ENCODE results near the gene LIPJ. TPM values are rescaled to one million over a fixed set of nuclear protein-coding genes. Genes with fewer than 3 reads are reported as not detected.
A peak's percentile ranks its signal among the peaks of the same experiment; 100 is the strongest.

Gene LIPJ
- 0.08 TPM for total RNA-seq

GRCh38 chr10:88586462-88586861 is at the start of gene LIPJ:
TSS of gene LIPJ (plus strand) at chr10:88586762. CDS start at chr10:88590688, 3,926 bp downstream.
- DNase-seq (ENCODE audit: low spot score) (no peak), ATAC-seq (no peak)

GRCh38 chr10:88537322-88537721 is 49.2 kb upstream of the LIPJ start:
- DNase-seq (ENCODE audit: low spot score): no peak
- ATAC-seq: no peak

- ATAC-seq: peak; percentile 49
- DNase-seq (ENCODE audit: low spot score): no peak
Observed at GRCh38 chr10:88538048-88538447, 48.5 kb upstream of the LIPJ start.

- DNase-seq (ENCODE audit: low spot score) (no peak), ATAC-seq (peak; percentile 54)
Observed at GRCh38 chr10:88540351-88540750, 46.2 kb upstream of the LIPJ start.

GRCh38 chr10:88541116-88541626 is 45.4 kb upstream of the LIPJ start:
- DNase-seq (ENCODE audit: low spot score) (no peak), ATAC-seq (peak; percentile 76)

GRCh38 chr10:88542522-88542921 is 44.0 kb upstream of the LIPJ start:
- no peak for ATAC-seq
- no peak for DNase-seq (ENCODE audit: low spot score)

GRCh38 chr10:88544140-88544870 is 42.3 kb upstream of the LIPJ start:
- DNase-seq (ENCODE audit: low spot score) (no peak), ATAC-seq (no peak)

- no peak for DNase-seq (ENCODE audit: low spot score)
- no peak for ATAC-seq
Observed at GRCh38 chr10:88545359-88545758, 41.2 kb upstream of the LIPJ start.

GRCh38 chr10:88546497-88546896 is 40.1 kb upstream of the LIPJ start:
- peak; percentile 30 for ATAC-seq
- no peak for DNase-seq (ENCODE audit: low spot score)

- DNase-seq (ENCODE audit: low spot score) (no peak), ATAC-seq (no peak)
Observed at GRCh38 chr10:88551246-88551645, 35.3 kb upstream of the LIPJ start.

GRCh38 chr10:88553116-88553752 is 33.3 kb upstream of the LIPJ start:
- DNase-seq (ENCODE audit: low spot score) (peak; percentile 50), ATAC-seq (peak; percentile 99)

GRCh38 chr10:88555190-88555908 is 31.2 kb upstream of the LIPJ start:
- no peak for DNase-seq (ENCODE audit: low spot score)
- no peak for ATAC-seq

- ATAC-seq: no peak
Observed at GRCh38 chr10:88557256-88557655, 29.3 kb upstream of the LIPJ start.

GRCh38 chr10:88557658-88558057 is 28.9 kb upstream of the LIPJ start:
- no peak for DNase-seq (ENCODE audit: low spot score)
- no peak for ATAC-seq

More at GRCh38 chr10:88557256-88557655, 29.3 kb upstream of the LIPJ start:
- DNase-seq (ENCODE audit: low spot score): no peak

- ATAC-seq (no peak), DNase-seq (ENCODE audit: low spot score) (no peak)
Observed at GRCh38 chr10:88562152-88562551, 24.4 kb upstream of the LIPJ start.

GRCh38 chr10:88565072-88565471 is 21.5 kb upstream of the LIPJ start:
- DNase-seq (ENCODE audit: low spot score): no peak
- peak; percentile 83 for ATAC-seq

- DNase-seq (ENCODE audit: low spot score) (no peak), ATAC-seq (no peak)
Observed at GRCh38 chr10:88582411-88582805, 4.2 kb upstream of the LIPJ start.

- peak; percentile 81 for DNase-seq (ENCODE audit: low spot score)
- ATAC-seq: peak; percentile 96
Observed at GRCh38 chr10:88582806-88583583, 3.6 kb upstream of the LIPJ start, which contains the start of gene RNLS. TSS of gene RNLS (minus strand) at chr10:88583318.

- DNase-seq (ENCODE audit: low spot score): no peak
- no peak for ATAC-seq
Observed at GRCh38 chr10:88583584-88583957, 3.0 kb upstream of the LIPJ start.

GRCh38 chr10:88592381-88592780 is 5.8 kb downstream of the LIPJ start:
- DNase-seq (ENCODE audit: low spot score) (no peak), ATAC-seq (no peak)

- DNase-seq (ENCODE audit: low spot score) (no peak), ATAC-seq (no peak)
Observed at GRCh38 chr10:88592906-88593305, 6.3 kb downstream of the LIPJ start.

Measured in left lobe of liver (tissue), 2 donors.